ENCODE results near the gene GPR179. TPM values are rescaled to one million over a fixed set of nuclear protein-coding genes. Genes with fewer than 3 reads are reported as not detected.

GPR179 gene
- total and polyA plus RNA-seq, 2 donors (not counting 3 experiments of a cell fraction or from before 2014, with no cell fraction given): not detected

GRCh38 chr17:38325221-38325851 is 18.4 kb downstream of the GPR179 start:
- Histone ChIP-seq H3K27ac (ENCODE audit: insufficient read depth, low read depth, low read length) (no peak overlapping the region), H3K27me3 (ENCODE audit: control insufficient read depth in 2 of 2, insufficient read depth in 2 of 2, low read length in 2 of 2) (peaks cover 0 to 3% of the 10 kb centered on the region in 2 experiments), H3K4me1 (ENCODE audit: control insufficient read depth, extremely low read depth, insufficient read depth, low read length) (peaks cover 5% of the 10 kb centered on the region), H3K9me1 (replicated peaks; ENCODE audit: control insufficient read depth, extremely low read depth, insufficient read depth, low read length) (no peaks in the 10 kb centered on the region), H2AFZ (ENCODE audit: low read depth, low read length) (no peak overlapping the region), H3K9ac (replicated peaks; ENCODE audit: extremely low read depth, insufficient read depth, low read length) (no peak overlapping the region), H3K36me3 (ENCODE audit: control insufficient read depth in 2 of 2, extremely low read depth in 1 of 2, insufficient read depth in 2 of 2, low read length in 2 of 2) (peaks cover 0 to 9% of the 10 kb centered on the region in 2 experiments), H3K4me2 (ENCODE audit: insufficient read depth, low read length) (no peak overlapping the region), H4K20me1 (replicated peaks; ENCODE audit: control insufficient read depth, extremely low read depth, insufficient read depth, low read length) (no peaks in the 10 kb centered on the region), H3K9me3 (replicated peaks; ENCODE audit: control insufficient read depth, insufficient read depth, low read length) (no peaks in the 10 kb centered on the region), H3K79me2 (ENCODE audit: control insufficient read depth, insufficient read depth, low read length) (no peaks in the 10 kb centered on the region), H3K4me3 (replicated peaks in 1 of 3; ENCODE audit: insufficient read depth in 1 of 3, low read depth in 1 of 3, low read length in 3 of 3) (no peak overlapping the region)
- TF ChIP-seq POLR2A (IDR thresholded peaks at IDR 0.05; ENCODE audit: low read depth, low read length) (no peak), MYC (IDR thresholded peaks at IDR 0.05; ENCODE audit: low read depth, low read length) (no peak), POLR2AphosphoS5 (IDR thresholded peaks at IDR 0.05; ENCODE audit: insufficient read depth, low read depth, low read length) (no peak), GATA2 (IDR thresholded peaks at IDR 0.05; ENCODE audit: insufficient read depth, insufficient read length, low read depth, low read length) (no peak), JUN (IDR thresholded peaks at IDR 0.05; ENCODE audit: borderline replicate concordance, insufficient read depth, insufficient read length, low read depth) (no peak), EZH2 (IDR thresholded peaks at IDR 0.05; ENCODE audit: borderline replicate concordance, low read depth, low read length, severe bottlenecking) (no peak), FOS (IDR thresholded peaks at IDR 0.05; ENCODE audit: borderline replicate concordance, insufficient read depth, low read length) (no peak)
- TF ChIP-seq, protein P1, sequence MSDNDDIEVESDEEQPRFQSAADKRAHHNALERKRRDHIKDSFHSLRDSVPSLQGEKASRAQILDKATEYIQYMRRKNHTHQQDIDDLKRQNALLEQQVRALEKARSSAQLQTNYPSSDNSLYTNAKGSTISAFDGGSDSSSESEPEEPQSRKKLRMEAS (IDR thresholded peaks at IDR 0.05; ENCODE audit: insufficient read depth, insufficient read length): no peak
- TF ChIP-seq, protein P2, sequence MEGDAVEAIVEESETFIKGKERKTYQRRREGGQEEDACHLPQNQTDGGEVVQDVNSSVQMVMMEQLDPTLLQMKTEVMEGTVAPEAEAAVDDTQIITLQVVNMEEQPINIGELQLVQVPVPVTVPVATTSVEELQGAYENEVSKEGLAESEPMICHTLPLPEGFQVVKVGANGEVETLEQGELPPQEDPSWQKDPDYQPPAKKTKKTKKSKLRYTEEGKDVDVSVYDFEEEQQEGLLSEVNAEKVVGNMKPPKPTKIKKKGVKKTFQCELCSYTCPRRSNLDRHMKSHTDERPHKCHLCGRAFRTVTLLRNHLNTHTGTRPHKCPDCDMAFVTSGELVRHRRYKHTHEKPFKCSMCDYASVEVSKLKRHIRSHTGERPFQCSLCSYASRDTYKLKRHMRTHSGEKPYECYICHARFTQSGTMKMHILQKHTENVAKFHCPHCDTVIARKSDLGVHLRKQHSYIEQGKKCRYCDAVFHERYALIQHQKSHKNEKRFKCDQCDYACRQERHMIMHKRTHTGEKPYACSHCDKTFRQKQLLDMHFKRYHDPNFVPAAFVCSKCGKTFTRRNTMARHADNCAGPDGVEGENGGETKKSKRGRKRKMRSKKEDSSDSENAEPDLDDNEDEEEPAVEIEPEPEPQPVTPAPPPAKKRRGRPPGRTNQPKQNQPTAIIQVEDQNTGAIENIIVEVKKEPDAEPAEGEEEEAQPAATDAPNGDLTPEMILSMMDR (IDR thresholded peaks at IDR 0.05; ENCODE audit: extremely low read depth in 1 of 2, insufficient read depth in 1 of 2, low read depth in 1 of 2, low read length in 2 of 2): no peak
- no peak for FAIRE-seq
- no TSS peak for BruUV-seq (replicated peaks)
- dilution Hi-C loops (cut with MboI; ENCODE audit: extremely low pct_ligation_motif_present, low sequenced_read_pairs): no loop called here
- ChIA-PET POLR2A (interaction anchor here (0.6 kb wide), 1 partner anchor 16 kb away, joined by 3 read pairs; no protein-coding TSS in a partner anchor), CTCF (interaction anchor here (0.6 to 4.1 kb wide), 7 partner anchors 8 to 338 kb away, joined by 3 to 21 read pairs (median 4); no protein-coding TSS in a partner anchor)
- DNase-seq (ENCODE audit: low read depth, low spot score): no peak
- intact Hi-C loops (cut with micrococcal nuclease): no loop called here

Data from endothelial cell of umbilical vein (primary cell).